ENCODE results near the gene DNM3. TPM values are rescaled to one million over a fixed set of nuclear protein-coding genes. Genes with fewer than 3 reads are reported as not detected.

The DNM3 gene
- total and polyA plus RNA-seq, 5 donors from 2014 or later: 0.76 to 5.5 (median 1.6) TPM

GRCh38 chr1:171940368-171940767 is 99.1 kb downstream of the DNM3 start:
- Mint-ChIP-seq H3K4me1 (no peaks in the 10 kb centered on the region), H3K27ac (no peak overlapping the region), H3K27me3 (no peaks in the 10 kb centered on the region), H3K4me3 (no peak overlapping the region), H3K36me3 (no peaks in the 10 kb centered on the region), H3K9me3 (peaks cover 0 to 3% (median 0%) of the 10 kb centered on the region in 7 donors)
- H3K36me3 ChIP-seq (ENCODE audit: control insufficient read depth, insufficient read depth, low read length): no peaks in the 10 kb centered on the region
- no peaks in the 10 kb centered on the region for H3K27me3 ChIP-seq (ENCODE audit: control insufficient read depth, insufficient read depth, low read length)
- H3K4me1 ChIP-seq (ENCODE audit: control insufficient read depth, insufficient read depth, low read length, poor library complexity, severe bottlenecking): no peaks in the 10 kb centered on the region
- no peaks in the 10 kb centered on the region for H3K9me3 ChIP-seq (ENCODE audit: control insufficient read depth in 2 of 2, low read length in 2 of 2)
- no peak overlapping the region for H3K27ac ChIP-seq (ENCODE audit: insufficient read depth, low read length, poor library complexity, severe bottlenecking)
- H3K4me3 ChIP-seq (ENCODE audit: low read depth, low read length): no peak overlapping the region
- ATAC-seq (ENCODE audit: low read depth in 2 of 2) (no peak), DNase-seq (no peak)

- H3K4me3 ChIP-seq (ENCODE audit: low read depth, low read length): no peak overlapping the region
- Mint-ChIP-seq H3K27ac (no peak overlapping the region), H3K4me1 (no peaks in the 10 kb centered on the region), H3K36me3 (no peaks in the 10 kb centered on the region), H3K9me3 (peaks cover 0 to 4% (median 1%) of the 10 kb centered on the region in 7 donors), H3K27me3 (peaks cover 9% of the 10 kb centered on the region), H3K4me3 (no peak overlapping the region)
- no peak for ATAC-seq (ENCODE audit: low read depth in 2 of 2)
- H3K27ac ChIP-seq (ENCODE audit: insufficient read depth, low read length, poor library complexity, severe bottlenecking): no peak overlapping the region
- no peaks in the 10 kb centered on the region for H3K27me3 ChIP-seq (ENCODE audit: control insufficient read depth, insufficient read depth, low read length)
- no peaks in the 10 kb centered on the region for H3K9me3 ChIP-seq (ENCODE audit: control insufficient read depth in 2 of 2, low read length in 2 of 2)
- DNase-seq: no peak
- H3K36me3 ChIP-seq (ENCODE audit: control insufficient read depth, insufficient read depth, low read length): no peaks in the 10 kb centered on the region
- no peaks in the 10 kb centered on the region for H3K4me1 ChIP-seq (ENCODE audit: control insufficient read depth, insufficient read depth, low read length, poor library complexity, severe bottlenecking)
These were observed 100.6 kb downstream of the DNM3 start for GRCh38 chr1:171941920-171942319.

GRCh38 chr1:171943973-171944561 is 102.8 kb downstream of the DNM3 start:
- peaks cover 0 to 4% (median 1%) of the 10 kb centered on the region in 7 donors for H3K9me3 Mint-ChIP-seq
- no peak overlapping the region for H3K4me3 Mint-ChIP-seq
- no peaks in the 10 kb centered on the region for H3K27me3 ChIP-seq (ENCODE audit: control insufficient read depth, insufficient read depth, low read length)
- H3K27ac Mint-ChIP-seq: no peak overlapping the region
- H3K36me3 Mint-ChIP-seq: no peaks in the 10 kb centered on the region
- no peaks in the 10 kb centered on the region for H3K9me3 ChIP-seq (ENCODE audit: control insufficient read depth in 2 of 2, low read length in 2 of 2)
- ATAC-seq (ENCODE audit: low read depth in 2 of 2) (no peak), DNase-seq (no peak)
- H3K27me3 Mint-ChIP-seq: peaks cover 9% of the 10 kb centered on the region
- H3K4me3 ChIP-seq (ENCODE audit: low read depth, low read length): no peak overlapping the region
- no peaks in the 10 kb centered on the region for H3K4me1 Mint-ChIP-seq
- H3K27ac ChIP-seq (ENCODE audit: insufficient read depth, low read length, poor library complexity, severe bottlenecking): no peak overlapping the region
- H3K4me1 ChIP-seq (ENCODE audit: control insufficient read depth, insufficient read depth, low read length, poor library complexity, severe bottlenecking): no peaks in the 10 kb centered on the region
- no peaks in the 10 kb centered on the region for H3K36me3 ChIP-seq (ENCODE audit: control insufficient read depth, insufficient read depth, low read length)

GRCh38 chr1:171948511-171948910 is 107.2 kb downstream of the DNM3 start:
- Mint-ChIP-seq H3K36me3 (no peaks in the 10 kb centered on the region), H3K27me3 (peaks cover 9% of the 10 kb centered on the region), H3K4me3 (no peak overlapping the region), H3K9me3 (peaks cover 0 to 4% (median 0%) of the 10 kb centered on the region in 7 donors), H3K27ac (no peak overlapping the region), H3K4me1 (no peaks in the 10 kb centered on the region)
- Histone ChIP-seq H3K9me3 (ENCODE audit: control insufficient read depth in 2 of 2, low read length in 2 of 2) (no peaks in the 10 kb centered on the region), H3K4me3 (ENCODE audit: low read depth, low read length) (no peak overlapping the region), H3K27ac (ENCODE audit: insufficient read depth, low read length, poor library complexity, severe bottlenecking) (no peak overlapping the region), H3K4me1 (ENCODE audit: control insufficient read depth, insufficient read depth, low read length, poor library complexity, severe bottlenecking) (no peaks in the 10 kb centered on the region), H3K27me3 (ENCODE audit: control insufficient read depth, insufficient read depth, low read length) (no peaks in the 10 kb centered on the region), H3K36me3 (ENCODE audit: control insufficient read depth, insufficient read depth, low read length) (no peaks in the 10 kb centered on the region)
- no peak for ATAC-seq (ENCODE audit: low read depth in 2 of 2)
- no peak for DNase-seq

- Histone ChIP-seq H3K36me3 (ENCODE audit: control insufficient read depth, insufficient read depth, low read length) (no peaks in the 10 kb centered on the region), H3K4me3 (ENCODE audit: low read depth, low read length) (no peak overlapping the region), H3K4me1 (ENCODE audit: control insufficient read depth, insufficient read depth, low read length, poor library complexity, severe bottlenecking) (no peaks in the 10 kb centered on the region), H3K27me3 (ENCODE audit: control insufficient read depth, insufficient read depth, low read length) (peaks cover 3% of the 10 kb centered on the region), H3K9me3 (ENCODE audit: control insufficient read depth in 2 of 2, low read length in 2 of 2) (no peaks in the 10 kb centered on the region), H3K27ac (ENCODE audit: insufficient read depth, low read length, poor library complexity, severe bottlenecking) (no peak overlapping the region)
- Mint-ChIP-seq H3K9me3 (peaks cover 0 to 4% (median 0%) of the 10 kb centered on the region in 7 donors), H3K27me3 (peaks cover 9% of the 10 kb centered on the region), H3K4me3 (no peak overlapping the region), H3K36me3 (no peaks in the 10 kb centered on the region), H3K27ac (no peak overlapping the region), H3K4me1 (no peaks in the 10 kb centered on the region)
- DNase-seq (no peak), ATAC-seq (ENCODE audit: low read depth in 2 of 2) (no peak)
These were observed 108.0 kb downstream of the DNM3 start for GRCh38 chr1:171949316-171949715.

- H3K9me3 ChIP-seq (ENCODE audit: control insufficient read depth in 2 of 2, low read length in 2 of 2): no peaks in the 10 kb centered on the region
- no peak for DNase-seq
- H3K4me1 Mint-ChIP-seq: no peaks in the 10 kb centered on the region
- H3K27me3 ChIP-seq (ENCODE audit: control insufficient read depth, insufficient read depth, low read length): peaks cover 6% of the 10 kb centered on the region
- no peak for ATAC-seq (ENCODE audit: low read depth in 2 of 2)
- no peaks in the 10 kb centered on the region for H3K36me3 Mint-ChIP-seq
- H3K27ac Mint-ChIP-seq: no peak overlapping the region
- H3K9me3 Mint-ChIP-seq: peaks cover 0 to 2% (median 0%) of the 10 kb centered on the region in 7 donors
- no peak overlapping the region for H3K4me3 ChIP-seq (ENCODE audit: low read depth, low read length)
- H3K4me3 Mint-ChIP-seq: no peak overlapping the region
- H3K27ac ChIP-seq (ENCODE audit: insufficient read depth, low read length, poor library complexity, severe bottlenecking): no peak overlapping the region
- no peaks in the 10 kb centered on the region for H3K4me1 ChIP-seq (ENCODE audit: control insufficient read depth, insufficient read depth, low read length, poor library complexity, severe bottlenecking)
- H3K36me3 ChIP-seq (ENCODE audit: control insufficient read depth, insufficient read depth, low read length): no peaks in the 10 kb centered on the region
- peaks cover 5% of the 10 kb centered on the region for H3K27me3 Mint-ChIP-seq
These were observed 112.5 kb downstream of the DNM3 start for GRCh38 chr1:171953835-171954234.

GRCh38 chr1:171954361-171954760 is 113.1 kb downstream of the DNM3 start:
- H3K9me3 Mint-ChIP-seq: peaks cover 0 to 2% (median 0%) of the 10 kb centered on the region in 7 donors

GRCh38 chr1:171961861-171962260 is 120.6 kb downstream of the DNM3 start:
- DNase-seq (peak in 1 of 3 donors; percentile 11), ATAC-seq (ENCODE audit: low read depth in 2 of 2) (no peak)
- Histone ChIP-seq H3K27me3 (ENCODE audit: control insufficient read depth, insufficient read depth, low read length) (peaks cover 2% of the 10 kb centered on the region), H3K27ac (ENCODE audit: insufficient read depth, low read length, poor library complexity, severe bottlenecking) (no peak overlapping the region), H3K4me1 (ENCODE audit: control insufficient read depth, insufficient read depth, low read length, poor library complexity, severe bottlenecking) (no peaks in the 10 kb centered on the region), H3K4me3 (ENCODE audit: low read depth, low read length) (no peak overlapping the region), H3K36me3 (ENCODE audit: control insufficient read depth, insufficient read depth, low read length) (no peaks in the 10 kb centered on the region), H3K9me3 (ENCODE audit: control insufficient read depth in 2 of 2, low read length in 2 of 2) (no peaks in the 10 kb centered on the region)
- no peak overlapping the region for H3K27ac Mint-ChIP-seq
- no peaks in the 10 kb centered on the region for H3K27me3 Mint-ChIP-seq
- H3K36me3 Mint-ChIP-seq: no peaks in the 10 kb centered on the region
- H3K4me3 Mint-ChIP-seq: no peak overlapping the region
- H3K9me3 Mint-ChIP-seq: peaks cover 0 to 5% (median 0%) of the 10 kb centered on the region in 7 donors
- H3K4me1 Mint-ChIP-seq: no peaks in the 10 kb centered on the region

More at GRCh38 chr1:171954361-171954760, 113.1 kb downstream of the DNM3 start:
- H3K4me3 ChIP-seq (ENCODE audit: low read depth, low read length): no peak overlapping the region
- Mint-ChIP-seq H3K4me3 (no peak overlapping the region), H3K4me1 (no peaks in the 10 kb centered on the region), H3K27ac (no peak overlapping the region), H3K36me3 (no peaks in the 10 kb centered on the region), H3K27me3 (peaks cover 5% of the 10 kb centered on the region)
- DNase-seq: no peak
- no peaks in the 10 kb centered on the region for H3K36me3 ChIP-seq (ENCODE audit: control insufficient read depth, insufficient read depth, low read length)
- no peaks in the 10 kb centered on the region for H3K4me1 ChIP-seq (ENCODE audit: control insufficient read depth, insufficient read depth, low read length, poor library complexity, severe bottlenecking)
- no peak for ATAC-seq (ENCODE audit: low read depth in 2 of 2)
- no peaks in the 10 kb centered on the region for H3K9me3 ChIP-seq (ENCODE audit: control insufficient read depth in 2 of 2, low read length in 2 of 2)
- H3K27ac ChIP-seq (ENCODE audit: insufficient read depth, low read length, poor library complexity, severe bottlenecking): no peak overlapping the region
- H3K27me3 ChIP-seq (ENCODE audit: control insufficient read depth, insufficient read depth, low read length): peaks cover 6% of the 10 kb centered on the region
